LNCaP clone FGC (cell line): ENCODE data around the gene GYG2.

Experiments used
- DNase-seq: peaks from one replicate; pipeline ENCODE4 v3.0.0-alpha.2; 2011; ENCODE audit warnings: low read depth
- H3K4me3 ChIP-seq: 2 replicates; pipeline ENCODE4 v1.5.1; 2011; ENCODE audit warnings: mild to moderate bottlenecking, low read depth, low read length, control low read depth
- TF ChIP-seq, protein P1 (sequence below): IDR thresholded peaks from 2 replicates; pipeline ENCODE4 v1.5.1; 2012; ENCODE audit warnings: mild to moderate bottlenecking; ENCODE audit not compliant: control insufficient read depth, insufficient read depth; ENCODE audit errors: extremely low read depth

GYG2 gene

DNA sequence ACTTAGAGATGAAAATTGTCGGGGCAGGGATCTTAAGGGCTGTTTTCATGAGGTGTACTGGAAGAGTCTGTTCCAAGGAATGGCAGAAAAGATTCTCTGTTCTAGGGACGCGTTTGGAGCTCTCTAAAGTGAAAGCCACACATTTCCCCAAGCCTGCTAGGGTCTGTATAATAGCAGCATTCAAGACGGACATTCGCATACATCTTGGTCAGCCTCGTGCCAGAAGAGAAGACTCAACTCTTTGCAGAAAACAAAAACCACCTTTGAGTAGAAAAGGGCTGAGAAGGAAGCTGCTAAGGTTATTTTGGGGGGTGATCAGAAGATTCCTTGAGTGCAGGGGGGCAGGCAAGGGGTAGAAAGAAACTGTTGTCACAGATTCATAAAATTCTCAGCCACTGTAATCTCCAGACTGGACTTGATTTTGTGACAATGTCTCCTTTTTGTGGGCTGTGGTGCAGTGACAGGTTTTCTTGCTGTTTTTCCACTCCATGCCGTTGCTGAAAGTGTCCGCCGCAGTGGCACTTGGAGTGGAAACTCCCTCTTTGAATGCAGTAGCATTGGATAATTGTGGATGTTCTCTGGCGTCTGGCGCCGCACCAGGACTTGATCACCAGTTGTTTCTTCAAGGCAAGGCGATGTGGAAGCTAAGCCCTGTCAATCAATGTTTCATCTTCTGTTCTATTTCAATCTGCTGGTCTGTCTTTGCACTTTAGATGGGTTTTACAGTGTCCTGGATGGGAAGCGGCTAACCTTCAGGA lies 2.9 kb downstream of the GYG2 start:
- DNase-seq, result no peak
- TF ChIP-seq, protein P1, sequence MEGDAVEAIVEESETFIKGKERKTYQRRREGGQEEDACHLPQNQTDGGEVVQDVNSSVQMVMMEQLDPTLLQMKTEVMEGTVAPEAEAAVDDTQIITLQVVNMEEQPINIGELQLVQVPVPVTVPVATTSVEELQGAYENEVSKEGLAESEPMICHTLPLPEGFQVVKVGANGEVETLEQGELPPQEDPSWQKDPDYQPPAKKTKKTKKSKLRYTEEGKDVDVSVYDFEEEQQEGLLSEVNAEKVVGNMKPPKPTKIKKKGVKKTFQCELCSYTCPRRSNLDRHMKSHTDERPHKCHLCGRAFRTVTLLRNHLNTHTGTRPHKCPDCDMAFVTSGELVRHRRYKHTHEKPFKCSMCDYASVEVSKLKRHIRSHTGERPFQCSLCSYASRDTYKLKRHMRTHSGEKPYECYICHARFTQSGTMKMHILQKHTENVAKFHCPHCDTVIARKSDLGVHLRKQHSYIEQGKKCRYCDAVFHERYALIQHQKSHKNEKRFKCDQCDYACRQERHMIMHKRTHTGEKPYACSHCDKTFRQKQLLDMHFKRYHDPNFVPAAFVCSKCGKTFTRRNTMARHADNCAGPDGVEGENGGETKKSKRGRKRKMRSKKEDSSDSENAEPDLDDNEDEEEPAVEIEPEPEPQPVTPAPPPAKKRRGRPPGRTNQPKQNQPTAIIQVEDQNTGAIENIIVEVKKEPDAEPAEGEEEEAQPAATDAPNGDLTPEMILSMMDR, result no peak
- no peak overlapping the region for H3K4me3 ChIP-seq

DNA sequence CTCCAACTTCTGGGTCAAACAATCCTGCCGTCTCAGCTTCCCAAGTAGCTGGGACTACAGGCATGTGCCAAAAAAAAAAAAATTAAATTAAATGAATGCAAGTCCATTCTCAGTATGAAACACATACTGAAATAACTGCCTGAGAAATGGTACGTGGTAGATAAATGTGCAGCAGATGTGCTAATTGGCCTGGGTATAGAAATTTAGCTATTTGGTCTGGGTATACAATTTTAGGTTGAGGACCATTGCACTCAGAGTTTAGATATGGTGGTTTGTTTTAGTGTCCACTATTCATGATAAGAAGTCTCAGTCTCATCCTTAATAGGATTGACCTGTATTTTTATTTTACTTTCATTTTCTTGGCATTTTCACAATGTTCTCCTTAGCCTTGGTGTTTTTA lies 9.2 kb downstream of the GYG2 start:
- no peak overlapping the region for H3K4me3 ChIP-seq
- DNase-seq, result no peak
- TF ChIP-seq, protein P1, result no peak

DNA sequence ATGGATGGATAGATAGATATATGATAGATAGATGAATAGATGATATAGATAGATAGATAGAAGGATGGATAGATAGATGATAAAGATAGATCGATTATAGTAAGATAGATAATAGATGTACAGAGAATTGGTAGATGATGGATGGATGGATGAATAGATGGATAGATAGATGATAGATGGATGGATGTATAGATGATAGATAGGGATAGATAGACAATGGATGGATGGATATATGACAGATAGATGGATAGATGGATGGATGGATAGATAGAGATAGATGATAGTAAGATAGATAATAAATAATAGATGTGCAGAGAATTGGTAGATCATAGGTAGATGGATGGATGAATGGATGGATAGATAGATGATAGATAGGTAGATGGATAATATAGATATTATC lies 12.2 kb downstream of the GYG2 start:
- no peak for DNase-seq
- no peak overlapping the region for H3K4me3 ChIP-seq
- TF ChIP-seq, protein P1, result no peak

DNA sequence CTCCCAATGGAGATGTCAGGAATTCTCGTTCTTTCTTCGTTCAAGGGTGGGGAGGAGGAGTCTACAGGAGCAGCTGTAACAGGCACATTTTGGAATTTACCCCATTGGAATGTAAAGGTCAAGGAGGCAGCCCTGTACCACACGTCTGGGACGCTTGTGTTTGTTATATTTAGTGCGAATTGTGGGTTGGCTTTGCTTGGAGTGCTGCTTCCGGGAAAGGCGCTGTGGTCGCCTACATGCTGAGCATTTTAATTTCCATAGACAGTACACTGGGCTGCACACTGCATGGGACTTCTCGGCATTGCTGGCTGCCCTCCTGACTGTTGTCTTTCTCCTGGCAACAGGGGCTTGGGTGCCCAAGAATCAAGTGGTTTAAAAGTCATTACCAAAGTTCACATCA lies 12.8 kb downstream of the GYG2 start:
- TF ChIP-seq, protein P1, result no peak
- no peak overlapping the region for H3K4me3 ChIP-seq
- DNase-seq, result no peak

DNA sequence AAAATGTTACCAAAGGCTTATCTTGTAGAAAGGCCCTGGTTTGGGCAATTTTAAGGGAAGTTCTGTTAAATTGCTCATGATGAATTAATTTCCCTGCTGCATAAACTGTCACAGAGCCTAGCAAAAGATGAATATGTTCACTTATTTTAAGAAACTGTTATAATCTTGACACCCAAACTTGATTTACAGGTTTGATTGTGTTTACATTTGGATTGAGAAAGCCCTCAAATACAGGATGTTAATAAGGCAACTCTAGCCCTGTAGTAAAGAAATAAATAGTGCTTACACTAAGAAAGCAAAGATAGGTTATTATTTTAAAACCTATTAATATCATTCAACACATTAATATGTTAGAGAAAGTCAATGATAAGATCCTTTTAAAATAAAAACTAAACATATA lies 18.3 kb downstream of the GYG2 start:
- TF ChIP-seq, protein P1, result no peak
- DNase-seq, result peak; percentile 17
- H3K4me3 ChIP-seq, result no peak overlapping the region

DNA sequence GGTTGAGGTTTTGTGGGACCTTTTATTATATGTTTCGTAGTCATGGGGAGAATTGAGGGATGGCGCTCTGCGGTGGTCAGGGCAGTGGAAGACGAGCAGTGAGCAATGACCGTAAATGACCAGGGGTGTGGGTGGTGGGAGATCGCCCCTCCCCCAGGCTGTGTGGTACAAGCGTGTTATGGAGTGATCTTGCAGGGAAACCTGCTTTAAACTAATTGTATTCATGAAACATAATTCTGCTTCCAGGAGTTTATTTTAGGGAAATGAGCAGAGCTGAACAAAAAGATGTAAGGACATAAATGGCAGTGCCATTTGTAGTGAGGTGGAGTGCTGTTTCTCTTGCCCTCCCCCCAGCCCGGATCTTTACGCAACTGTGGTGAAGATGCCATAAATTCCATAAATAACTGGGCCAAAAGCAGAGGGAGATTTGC lies 20.2 kb downstream of the GYG2 start:
- no peak overlapping the region for H3K4me3 ChIP-seq
- DNase-seq, result no peak
- TF ChIP-seq, protein P1, result no peak

DNA sequence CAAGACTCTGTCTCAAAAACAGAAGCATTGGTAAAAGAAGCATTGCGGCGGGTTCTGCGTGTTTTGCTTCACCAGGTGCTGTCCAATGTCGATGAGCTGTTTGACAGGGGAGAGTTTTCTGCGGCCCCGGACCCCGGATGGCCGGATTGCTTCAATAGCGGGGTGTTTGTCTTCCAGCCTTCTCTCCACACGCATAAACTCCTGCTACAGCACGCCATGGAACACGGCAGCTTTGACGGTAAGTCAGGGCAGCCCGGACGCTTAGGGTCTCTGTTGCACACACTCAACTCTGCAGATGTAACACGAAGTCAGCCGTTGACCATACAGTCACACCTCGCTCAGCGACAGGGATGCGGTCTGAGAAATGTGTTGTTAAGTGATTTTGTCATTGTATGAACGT lies 26.2 kb downstream of the GYG2 start:
- DNase-seq, result no peak
- H3K4me3 ChIP-seq, result no peak overlapping the region
- TF ChIP-seq, protein P1, result no peak
